HEK293 (cell line): Measurements from ENCODE around the gene RASGRP3.

Experiments
- CTCF ChIA-PET: fragments of 350-600 bp; formaldehyde crosslinking; extraction: SDS; loops from one replicate; lab custom pipeline; 2021; ENCODE audit warnings: antibody characterized with exemption; lab: Yijun Ruan, JAX
- POLR2A ChIA-PET: fragments of 300-600 bp; formaldehyde crosslinking; extraction: SDS; loops from one replicate; lab custom pipeline; 2020; ENCODE audit warnings: antibody characterized with exemption, inconsistent platforms; lab: Yijun Ruan, JAX
- H3K27ac ChIP-seq: fragments of 200-500 bp; sonication (Bioruptor generic); 2 replicates; pipeline ENCODE4 v1.5.1; 2014; ENCODE audit warnings: low read depth, low read length, control low read depth, inconsistent platforms; ENCODE audit errors: extremely low read depth
- H3K36me3 ChIP-seq, 2 experiments: fragments of 200-500 bp in 1 of 2; sonication (Bioruptor generic) in 1 of 2; 1 replicate in 1 of 2; 2 replicates in 1 of 2; pipeline ENCODE4 v1.5.1; 2014 to 2017; ENCODE audit warnings: inconsistent platforms in 2 of 2, low read length in 2 of 2; ENCODE audit not compliant: control insufficient read depth in 2 of 2, insufficient read depth in 1 of 2
- H3K4me1 ChIP-seq: fragments of 200-500 bp; sonication (Bioruptor generic); 2 replicates; pipeline ENCODE4 v1.5.1; 2014; ENCODE audit warnings: mild to moderate bottlenecking, low read length, inconsistent platforms; ENCODE audit not compliant: control insufficient read depth, insufficient read depth
- H3K4me3 ChIP-seq: 2 replicates; pipeline ENCODE4 v1.5.1; 2011; ENCODE audit warnings: low read depth, mild to moderate bottlenecking, control low read depth, low read length, moderate library complexity
- H3K9me3 ChIP-seq: fragments of 200-500 bp; sonication (Bioruptor generic); 2 replicates; pipeline ENCODE4 v1.5.1; 2014; ENCODE audit warnings: low read depth, low read length, inconsistent platforms; ENCODE audit not compliant: control insufficient read depth, insufficient read depth
- ATF2 ChIP-seq: fragments of 450-650 bp; formaldehyde crosslinking; IDR thresholded peaks from 2 replicates; pipeline ENCODE4 v1.5.1; 2016; ENCODE audit warnings: missing biosample characterization, missing genetic modification characterization, low read depth
- CTCF ChIP-seq: fragments of 450-650 bp; formaldehyde crosslinking; IDR thresholded peaks from 2 replicates; pipeline ENCODE4 v1.5.1; 2016; ENCODE audit warnings: missing biosample characterization, missing genetic modification characterization
- GLIS2 ChIP-seq: fragments of 450-650 bp; formaldehyde crosslinking; IDR thresholded peaks from 2 replicates; pipeline ENCODE4 v1.5.1; 2016; ENCODE audit warnings: missing biosample characterization, missing genetic modification characterization
- HOXD13 ChIP-seq: sonication (generic); formaldehyde crosslinking; IDR thresholded peaks from 2 replicates; pipeline ENCODE4 v1.8.0; 2022; ENCODE audit warnings: missing genetic modification reagents, borderline replicate concordance
- IKZF3 ChIP-seq: fragments of 450-650 bp; IDR thresholded peaks from 2 replicates; pipeline ENCODE4 v1.5.0; 2018; ENCODE audit warnings: missing biosample characterization, mild to moderate bottlenecking, missing genetic modification characterization, moderate library complexity
- KLF16 ChIP-seq: fragments of 450-650 bp; formaldehyde crosslinking; IDR thresholded peaks from 2 replicates; pipeline ENCODE4 v1.5.1; 2017; ENCODE audit warnings: missing biosample characterization, missing genetic modification characterization
- PRDM4 ChIP-seq: fragments of 450-650 bp; formaldehyde crosslinking; IDR thresholded peaks from 2 replicates; pipeline ENCODE4 v1.5.1; 2017; ENCODE audit warnings: missing biosample characterization, missing genetic modification characterization
- PRDM6 ChIP-seq: fragments of 450-650 bp; formaldehyde crosslinking; IDR thresholded peaks from 2 replicates; pipeline ENCODE4 v1.5.1; 2017; ENCODE audit warnings: missing biosample characterization, missing genetic modification characterization
- REPIN1 ChIP-seq: fragments of 450-650 bp; formaldehyde crosslinking; IDR thresholded peaks from 2 replicates; pipeline ENCODE4 v1.5.1; 2017; ENCODE audit warnings: missing biosample characterization, missing genetic modification characterization, low read depth
- ZNF138 ChIP-seq: fragments of 450-650 bp; formaldehyde crosslinking; IDR thresholded peaks from 2 replicates; pipeline ENCODE4 v1.5.1; 2016; ENCODE audit warnings: missing biosample characterization, missing genetic modification characterization, borderline replicate concordance
- ZNF362 ChIP-seq: fragments of 450-650 bp; formaldehyde crosslinking; IDR thresholded peaks from 2 replicates; pipeline ENCODE4 v1.5.1; 2016; ENCODE audit warnings: missing biosample characterization, missing genetic modification characterization
- ZNF571 ChIP-seq: fragments of 450-650 bp; formaldehyde crosslinking; IDR thresholded peaks from 2 replicates; pipeline ENCODE4 v1.5.0; 2017; ENCODE audit warnings: missing biosample characterization, missing genetic modification characterization
- ZNF639 ChIP-seq: fragments of 450-650 bp; formaldehyde crosslinking; IDR thresholded peaks from 2 replicates; pipeline ENCODE4 v1.5.1; 2016; ENCODE audit warnings: missing biosample characterization, missing genetic modification characterization
- ZNF654 ChIP-seq: fragments of 450-650 bp; formaldehyde crosslinking; IDR thresholded peaks from 2 replicates; pipeline ENCODE4 v1.5.1; 2016; ENCODE audit warnings: low read depth, missing biosample characterization, missing genetic modification characterization
- ZNF837 ChIP-seq: fragments of 450-650 bp; formaldehyde crosslinking; IDR thresholded peaks from 2 replicates; pipeline ENCODE4 v1.5.1; 2016; ENCODE audit warnings: missing biosample characterization, missing genetic modification characterization
- ZSCAN23 ChIP-seq: fragments of 450-650 bp; formaldehyde crosslinking; IDR thresholded peaks from 2 replicates; pipeline ENCODE4 v1.5.1; 2016; ENCODE audit warnings: missing biosample characterization, missing genetic modification characterization

Gene RASGRP3

GRCh38 chr2:33583194-33583938 is 106.9 kb downstream of the RASGRP3 start:
- H3K36me3 ChIP-seq: peaks cover 25 to 44% of the 10 kb centered on the region in 2 experiments; a peak in 2 of 3 replicates

GRCh38 chr2:33586766-33587165 is 110.3 kb downstream of the RASGRP3 start:
- Histone ChIP-seq H3K9me3 (no peaks in the 10 kb centered on the region), H3K36me3 (peaks cover 36 to 56% of the 10 kb centered on the region in 2 experiments; a peak in 2 of 3 replicates), H3K4me3 (no peak overlapping the region), H3K27ac (no peak overlapping the region), H3K4me1 (peaks cover 24% of the 10 kb centered on the region)
- ChIA-PET POLR2A (interaction anchor here (1.0 kb wide), 1 partner anchor 12 kb away, joined by 4 read pairs; the partner anchor contains the start of gene FAM98A), CTCF (interaction anchor here (0.5 to 1.2 kb wide), 2 partner anchors 11 to 146 kb away, joined by 3 to 5 read pairs; no protein-coding TSS in a partner anchor)
- TF ChIP-seq PRDM6 (tag by site-specific recombination) (no peak), HOXD13 (no peak), KLF16 (tag by site-specific recombination) (no peak), ATF2 (no peak), ZNF837 (tag by site-specific recombination) (no peak), ZNF138 (tag by site-specific recombination) (no peak), ZNF571 (tag by site-specific recombination) (no peak), ZSCAN23 (tag by site-specific recombination) (no peak)

More at GRCh38 chr2:33583194-33583938, 106.9 kb downstream of the RASGRP3 start:
- Histone ChIP-seq H3K4me1 (no peaks in the 10 kb centered on the region), H3K27ac (no peak overlapping the region), H3K9me3 (no peaks in the 10 kb centered on the region), H3K4me3 (no peak overlapping the region)
- 0 out of 2 replicates have a peak, but pooled peaks have one; percentile 24 for TF ChIP-seq IKZF3 (tag by site-specific recombination)
- TF ChIP-seq PRDM4: no peak
- TF ChIP-seq GLIS2 (tag by site-specific recombination): no peak
- TF ChIP-seq REPIN1 (tag by site-specific recombination): no peak
- TF ChIP-seq ZNF654 (tag by site-specific recombination): peak; percentile 79
- TF ChIP-seq ZNF362 (tag by site-specific recombination): 0 out of 2 replicates have a peak, but pooled peaks have one; percentile 50
- no peak for TF ChIP-seq ZNF639
- TF ChIP-seq CTCF (tag by site-specific recombination): peak; percentile 31; the same call in 1 of the 2 replicates
- CTCF ChIA-PET: interaction anchor here (0.5 to 2.5 kb wide), 41 partner anchors 8 to 1013 kb away, joined by 3 to 21 read pairs (median 4); partner anchors contain the start of gene FAM98A
- POLR2A ChIA-PET: interaction anchor here (0.7 to 0.8 kb wide), 2 partner anchors 16 to 108 kb away, joined by 3 to 4 read pairs; partner anchors contain the start of gene FAM98A
